ENCODE data around the gene KRT2. TPM values are rescaled to one million over a fixed set of nuclear protein-coding genes. Genes with fewer than 3 reads are reported as not detected.
"Not testable (repeated sequence)": the region's sequence is repeated elsewhere in the genome, so short reads cannot be mapped to it uniquely, and the experiment has no call there.

Gene KRT2
- total and polyA plus RNA-seq, 2 of the 8 experiments (the other 6 are each of a cell fraction or from before 2014, with no cell fraction given) = not detected

GRCh38 chr12:52669941-52670340 is 17.9 kb upstream of the KRT2 start:
- not testable (repeated sequence) for FAIRE-seq

More at GRCh38 chr12:52669941-52670340, 17.9 kb upstream of the KRT2 start:
- H3K9ac ChIP-seq (replicated peaks in 1 of 4; ENCODE audit: extremely low read depth in 1 of 4, low read depth in 3 of 4, low read length in 3 of 4); H3K4me3 ChIP-seq (ENCODE audit: extremely low read depth in 1 of 4, insufficient read depth in 2 of 4, low read depth in 3 of 4, low read length in 4 of 4); H3K14ac ChIP-seq (ENCODE audit: insufficient read length); DNase-seq (ENCODE audit: low read depth in 1 of 2, low spot score in 2 of 2); POLR2A ChIA-PET (ENCODE audit: partially characterized antibody); H3K79me2 ChIP-seq (ENCODE audit: control insufficient read depth in 1 of 2, insufficient read depth in 2 of 2, low read length in 2 of 2); H4K5ac ChIP-seq (ENCODE audit: insufficient read length, low read depth, low read length); H4K91ac ChIP-seq (replicated peaks; ENCODE audit: insufficient read length, low read length); H3K4me2 ChIP-seq (ENCODE audit: insufficient read depth in 1 of 2, low read depth in 2 of 2, low read length in 2 of 2); H3K23me2 ChIP-seq (ENCODE audit: low read depth, low read length); H2BK5ac ChIP-seq (ENCODE audit: low read depth, low read length); H2BK120ac ChIP-seq (replicated peaks; ENCODE audit: low read depth, low read length); H3K27ac ChIP-seq (ENCODE audit: low read depth, low read length); H2BK15ac ChIP-seq (ENCODE audit: low read length); H3K23ac ChIP-seq (ENCODE audit: insufficient read length); H2BK20ac ChIP-seq (ENCODE audit: low read length); H3K9me3 ChIP-seq (ENCODE audit: insufficient read depth in 2 of 2, low read depth in 1 of 2, low read length in 1 of 2); H3K18ac ChIP-seq (ENCODE audit: extremely low read depth, low read length); H3K79me1 ChIP-seq (ENCODE audit: low read depth, low read length); H2BK12ac ChIP-seq (ENCODE audit: low read depth, low read length); H4K8ac ChIP-seq (ENCODE audit: extremely low read depth, insufficient read depth, low read length); H3K27me3 ChIP-seq (replicated peaks in 1 of 4; ENCODE audit: control insufficient read depth in 3 of 4, extremely low read depth in 1 of 4, insufficient read depth in 3 of 4, low read length in 3 of 4); H4K20me1 ChIP-seq (replicated peaks in 1 of 2; ENCODE audit: control insufficient read depth in 1 of 2, insufficient read depth in 2 of 2, low read length in 2 of 2); H3K36me3 ChIP-seq (ENCODE audit: control insufficient read depth in 2 of 4, insufficient read depth in 4 of 4, low read length in 3 of 4); H3K4me1 ChIP-seq (replicated peaks in 1 of 4; ENCODE audit: control insufficient read depth in 3 of 4, insufficient read depth in 4 of 4, low read length in 3 of 4); H3K56ac ChIP-seq (replicated peaks; ENCODE audit: insufficient read length, low read depth, low read length); H2AK5ac ChIP-seq (ENCODE audit: low read depth, low read length); H3K4ac ChIP-seq (replicated peaks; ENCODE audit: insufficient read length, low read depth, low read length); H2AFZ ChIP-seq (ENCODE audit: low read length): not testable (repeated sequence)
- 96% methylated on average over 3 of the region's 3 CpGs; no CpG with 5 or more reads in 1 of the 2 experiments for WGBS, 2 experiments (ENCODE audit: extremely low coverage in 1 of 2, insufficient coverage in 1 of 2, insufficient read length in 1 of 2, insufficient replicate concordance in 2 of 2, low coverage in 1 of 2, low lambda C conversion rate in 2 of 2, missing lambda C conversion rate in 1 of 2)
- CTCF ChIA-PET (ENCODE audit: partially characterized antibody) = interaction anchor here (0.7 to 1.0 kb wide), 2 partner anchors 44 to 212 kb away, joined by 3 to 4 read pairs; no protein-coding TSS in a partner anchor
